Adrenal gland (tissue), 5 donors: ENCODE results near the gene CFAP73.

Experiments
- POLR2A ChIP-seq, 2 donors: fragments of 450-650 bp; IDR thresholded peaks; one replicate each; pipeline ENCODE4 v1.6.1; 2017; ENCODE audit warnings: antibody characterized with exemption in 2 of 2, mild to moderate bottlenecking in 2 of 2, moderate library complexity in 1 of 2
- TF ChIP-seq, protein P1 (sequence below), 6 experiments: fragments of 450-650 bp in 4 of 6; fragments of 200-600 bp in 2 of 6; sonication (generic) in 1 of 6; IDR thresholded peaks; 1 replicate in 5 of 6; 2 replicates in 1 of 6; pipeline versions ENCODE4 v1.5.1 to v1.8.0; 2016 to 2021; ENCODE audit warnings: antibody characterized with exemption in 6 of 6, mild to moderate bottlenecking in 2 of 6, moderate library complexity in 1 of 6
- donor health status: DM: no; HTN: no; CAD: no.

GRCh38 chr12:113111247-113111646 lies 38.3 kb upstream of the CFAP73 start:
- TF ChIP-seq, protein P1, sequence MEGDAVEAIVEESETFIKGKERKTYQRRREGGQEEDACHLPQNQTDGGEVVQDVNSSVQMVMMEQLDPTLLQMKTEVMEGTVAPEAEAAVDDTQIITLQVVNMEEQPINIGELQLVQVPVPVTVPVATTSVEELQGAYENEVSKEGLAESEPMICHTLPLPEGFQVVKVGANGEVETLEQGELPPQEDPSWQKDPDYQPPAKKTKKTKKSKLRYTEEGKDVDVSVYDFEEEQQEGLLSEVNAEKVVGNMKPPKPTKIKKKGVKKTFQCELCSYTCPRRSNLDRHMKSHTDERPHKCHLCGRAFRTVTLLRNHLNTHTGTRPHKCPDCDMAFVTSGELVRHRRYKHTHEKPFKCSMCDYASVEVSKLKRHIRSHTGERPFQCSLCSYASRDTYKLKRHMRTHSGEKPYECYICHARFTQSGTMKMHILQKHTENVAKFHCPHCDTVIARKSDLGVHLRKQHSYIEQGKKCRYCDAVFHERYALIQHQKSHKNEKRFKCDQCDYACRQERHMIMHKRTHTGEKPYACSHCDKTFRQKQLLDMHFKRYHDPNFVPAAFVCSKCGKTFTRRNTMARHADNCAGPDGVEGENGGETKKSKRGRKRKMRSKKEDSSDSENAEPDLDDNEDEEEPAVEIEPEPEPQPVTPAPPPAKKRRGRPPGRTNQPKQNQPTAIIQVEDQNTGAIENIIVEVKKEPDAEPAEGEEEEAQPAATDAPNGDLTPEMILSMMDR (IDR thresholded peaks at IDR 0.05) = no peak
- no peak for TF ChIP-seq POLR2A (IDR thresholded peaks at IDR 0.05)
